CD4-positive, alpha-beta T cell treated with Interleukin-4 for 1 hour (primary cell): ENCODE data around the gene CCP110.
A peak's percentile ranks its signal among the peaks of the same experiment; 100 is the strongest.

ENCODE experiments used
- DNase-seq, 2 donors: peaks; one replicate each; pipeline ENCODE4 v3.0.0-alpha.2; 2020 to 2022

The CCP110 gene

GRCh38 chr16:19601083-19601976 lies 77.6 kb downstream of the CCP110 start:
- peak in 1 of 2 donors; percentile 49 for DNase-seq
